Epidermal melanocyte (primary cell): ENCODE measurements around the gene BMP2K.

ENCODE experiments used
- DNase-seq: peaks from one replicate; pipeline ENCODE4 v3.0.0; 2011; ENCODE audit warnings: low spot score; ENCODE audit not compliant: insufficient read length

The BMP2K gene

DNA sequence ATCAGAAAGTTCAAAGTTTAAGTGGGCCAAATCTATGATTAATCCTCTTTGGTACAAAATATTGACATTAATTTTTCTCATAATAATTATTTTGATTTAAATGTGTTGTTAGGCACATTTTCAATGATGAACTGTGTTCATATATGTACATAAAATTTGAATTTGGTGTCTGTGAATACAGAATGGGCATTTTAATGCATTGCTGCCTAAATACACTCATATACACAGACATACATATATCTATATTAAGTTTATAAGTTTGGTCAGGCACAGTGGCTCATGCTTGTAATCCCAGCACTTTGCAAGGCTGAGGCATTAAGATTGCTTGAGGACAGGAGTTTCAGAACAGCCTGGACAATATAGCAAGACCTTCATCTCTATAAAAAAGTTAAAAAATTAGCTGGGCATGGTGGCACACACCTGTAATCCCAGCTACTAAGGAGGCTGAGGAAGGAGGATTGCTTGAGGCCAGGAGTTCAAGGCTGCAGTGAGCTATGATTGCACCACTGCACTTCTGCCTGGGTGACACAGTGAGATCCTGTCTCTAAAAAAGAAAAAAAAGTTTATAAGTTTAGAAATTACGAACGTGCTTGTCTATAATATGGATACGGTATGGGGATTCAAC lies 12.3 kb upstream of the BMP2K start:
- DNase-seq, result no peak

DNA sequence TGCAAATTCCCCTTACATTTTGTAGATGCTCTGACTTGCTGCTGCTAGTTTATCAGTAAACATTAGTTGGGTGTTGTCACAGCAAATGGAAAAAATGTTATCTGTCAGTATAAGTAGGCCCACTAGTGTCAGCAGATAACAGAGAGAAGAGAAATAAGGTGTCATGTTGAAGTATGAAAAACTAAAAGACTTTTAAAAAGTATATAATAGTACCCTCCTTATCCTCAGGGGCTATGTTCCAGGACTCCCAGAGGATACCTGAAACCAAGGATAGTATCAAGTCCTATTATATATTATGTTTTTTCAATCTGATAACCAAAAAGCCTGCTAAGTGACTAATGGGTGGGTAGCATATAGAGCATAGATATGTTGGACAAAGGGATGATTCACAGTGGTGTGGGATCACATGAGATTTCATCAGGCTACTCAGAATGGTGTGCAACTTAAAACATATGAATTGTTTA lies 11.6 kb upstream of the BMP2K start:
- no peak for DNase-seq

DNA sequence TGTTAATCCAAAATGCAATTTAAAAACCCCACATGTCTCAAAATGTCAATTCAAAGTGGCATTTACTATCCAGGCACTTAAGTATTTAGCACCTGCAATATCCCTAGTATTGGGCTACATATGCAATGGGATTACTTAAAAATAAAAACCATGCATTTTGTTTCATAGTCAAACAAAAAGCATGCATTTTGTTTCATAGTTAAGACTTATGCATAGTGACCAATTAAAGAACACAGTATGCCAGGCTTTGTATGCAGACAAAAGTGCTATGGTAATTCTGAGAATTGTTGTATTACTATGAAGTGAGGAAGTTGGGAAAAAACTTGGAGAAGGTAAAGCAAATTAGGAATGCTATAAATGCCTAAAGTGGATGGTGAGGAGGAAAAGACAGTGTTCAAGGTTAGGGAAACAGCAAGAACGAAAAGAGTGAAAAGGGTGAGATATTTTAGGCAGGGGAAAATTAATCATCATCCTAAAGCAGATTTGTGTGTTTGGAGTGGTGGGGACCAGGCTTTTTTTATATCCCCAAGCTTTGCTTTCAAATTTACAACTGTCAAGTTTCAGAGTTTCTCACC lies 10.6 kb upstream of the BMP2K start:
- DNase-seq, result no peak

DNA sequence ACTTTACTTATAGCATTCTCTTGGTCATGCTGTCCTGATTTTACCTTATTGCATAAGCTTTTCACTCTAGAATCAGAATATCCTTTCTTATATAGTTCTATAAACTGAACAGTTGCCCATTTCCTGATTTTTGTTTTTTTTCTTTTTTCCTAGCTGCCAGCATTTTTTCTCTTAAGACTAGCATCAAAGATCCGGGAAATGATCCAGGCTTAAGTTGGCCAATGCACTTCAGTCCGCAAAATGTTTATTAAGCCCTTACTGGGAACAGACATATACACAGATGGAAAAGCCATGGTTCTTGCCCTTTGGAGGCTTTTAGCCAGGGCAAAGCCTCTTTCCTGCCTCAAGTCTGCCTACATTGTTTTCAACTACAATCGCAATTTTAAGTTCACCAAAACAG lies 10.1 kb upstream of the BMP2K start:
- DNase-seq, result no peak

DNA sequence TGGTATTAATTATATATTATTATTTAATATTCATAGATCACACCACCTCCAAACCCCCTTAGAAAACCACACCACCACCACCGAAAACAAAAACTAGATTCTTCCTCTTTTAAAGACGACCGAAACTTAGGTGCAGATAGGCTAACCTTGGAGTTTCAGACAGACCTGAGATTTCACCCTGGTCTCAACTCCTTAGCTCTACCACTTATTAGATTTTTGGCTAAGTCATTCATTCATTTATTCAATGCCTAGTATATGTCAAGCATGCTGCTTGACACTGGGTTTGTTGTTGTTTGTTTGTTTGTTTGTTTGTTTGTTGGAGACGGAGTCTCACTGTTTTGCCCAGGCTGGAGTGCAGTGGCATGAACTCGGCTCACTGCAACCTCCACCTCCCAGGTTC lies 9.5 kb upstream of the BMP2K start:
- no peak for DNase-seq

DNA sequence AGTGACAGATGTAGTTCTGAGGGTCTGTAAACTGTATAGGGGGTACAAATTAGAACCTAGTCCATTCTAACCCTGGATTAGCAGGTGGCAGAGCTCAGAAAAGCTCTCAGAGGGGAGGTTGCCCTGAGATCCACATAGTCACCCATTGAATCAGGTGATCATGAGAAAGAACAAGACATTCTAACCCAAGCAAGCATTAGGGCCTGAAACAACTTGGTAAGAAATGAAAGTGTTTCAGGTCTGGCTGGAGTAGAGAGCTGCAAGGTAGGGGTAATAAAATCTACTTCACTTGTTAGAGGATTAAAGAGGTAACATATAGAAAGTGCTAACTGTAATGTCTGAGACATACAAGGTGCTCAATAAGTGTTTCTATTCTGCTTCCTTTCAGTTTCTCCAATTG lies 8.8 kb upstream of the BMP2K start:
- no peak for DNase-seq

DNA sequence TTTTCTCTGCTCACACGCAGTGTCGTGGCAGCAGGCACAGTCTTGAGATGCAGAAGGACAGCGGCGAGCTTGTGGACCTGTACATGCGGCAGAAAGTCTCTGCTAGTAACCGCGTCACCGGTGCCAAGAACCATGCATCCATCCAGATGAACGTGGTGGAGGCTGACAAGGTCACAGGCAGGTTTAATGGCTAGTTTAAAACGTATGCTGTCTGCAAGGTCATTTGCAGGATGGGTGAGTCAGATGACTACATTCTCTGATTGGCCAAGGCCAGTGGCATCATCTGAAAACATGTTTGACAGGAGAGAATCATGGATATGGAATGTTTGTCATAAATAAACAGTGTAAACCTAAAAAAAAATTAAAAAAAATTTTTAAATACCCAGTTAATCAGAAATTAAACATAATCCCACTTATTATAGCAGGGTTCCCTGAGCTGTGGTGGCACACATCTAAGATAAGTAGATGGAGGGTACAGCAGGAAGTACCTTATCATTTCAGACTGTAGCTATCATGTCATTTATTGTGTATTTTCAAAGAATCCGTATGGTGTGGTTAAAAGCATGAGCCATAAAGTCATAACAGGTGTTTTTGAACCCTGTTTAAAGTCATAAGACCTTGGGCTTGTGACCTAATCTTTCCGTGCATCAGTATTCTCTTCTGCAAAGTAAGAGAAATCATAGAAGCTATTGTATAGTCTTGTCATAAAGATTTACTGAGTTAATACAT lies 7.5 kb upstream of the BMP2K start:
- DNase-seq, result no peak

DNA sequence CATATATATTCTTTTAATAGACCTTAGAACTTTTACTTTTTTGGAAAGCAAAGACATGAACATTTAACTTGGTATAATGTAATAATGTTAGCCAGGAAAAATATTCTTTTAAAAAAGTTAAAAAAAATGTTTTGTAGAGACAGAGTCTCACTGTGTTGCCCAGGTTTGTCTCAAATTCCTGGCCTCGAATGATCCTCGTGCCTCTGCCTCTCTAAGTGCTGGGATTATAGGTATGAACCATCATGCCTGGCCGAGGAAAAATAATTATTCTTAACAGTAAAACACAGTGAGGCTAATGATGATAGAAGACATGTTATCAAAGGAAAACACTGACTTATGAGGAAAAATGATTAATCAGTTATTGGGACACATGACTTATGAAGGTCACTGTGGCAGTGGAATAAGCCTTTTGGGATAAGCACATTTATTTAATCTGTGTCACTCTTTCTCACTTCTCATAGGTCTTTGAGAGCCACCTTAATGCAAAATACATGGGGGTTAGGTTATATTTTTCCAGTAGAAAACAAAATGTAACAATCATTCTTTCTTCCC lies 6.0 kb upstream of the BMP2K start:
- no peak for DNase-seq

DNA sequence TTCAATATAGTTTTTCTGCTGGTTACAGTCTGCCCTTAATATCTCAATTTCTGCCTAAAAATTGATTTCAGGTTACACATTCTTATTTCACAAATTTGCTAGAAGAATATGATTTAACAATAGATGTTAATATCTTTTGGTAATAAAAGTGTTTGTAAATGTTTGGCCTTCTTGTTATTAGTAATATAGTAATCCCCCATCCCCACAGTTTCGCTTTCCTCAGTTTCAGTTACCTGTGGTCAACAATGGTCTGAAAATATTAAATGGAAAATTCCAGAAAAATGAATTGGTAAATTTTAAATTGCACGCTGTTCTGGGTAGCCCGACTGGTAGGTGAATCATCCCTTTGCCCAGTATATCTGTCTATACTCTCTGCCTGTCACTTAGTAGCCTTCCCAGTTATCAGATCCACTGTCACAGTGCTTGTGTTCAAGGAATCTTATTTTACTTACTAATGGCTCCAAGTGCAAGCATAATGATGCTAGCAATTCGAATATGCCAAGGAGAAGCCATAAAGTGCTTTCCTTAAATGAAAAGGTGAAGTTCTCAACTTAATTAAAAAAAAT lies 3.5 kb upstream of the BMP2K start:
- no peak for DNase-seq

DNA sequence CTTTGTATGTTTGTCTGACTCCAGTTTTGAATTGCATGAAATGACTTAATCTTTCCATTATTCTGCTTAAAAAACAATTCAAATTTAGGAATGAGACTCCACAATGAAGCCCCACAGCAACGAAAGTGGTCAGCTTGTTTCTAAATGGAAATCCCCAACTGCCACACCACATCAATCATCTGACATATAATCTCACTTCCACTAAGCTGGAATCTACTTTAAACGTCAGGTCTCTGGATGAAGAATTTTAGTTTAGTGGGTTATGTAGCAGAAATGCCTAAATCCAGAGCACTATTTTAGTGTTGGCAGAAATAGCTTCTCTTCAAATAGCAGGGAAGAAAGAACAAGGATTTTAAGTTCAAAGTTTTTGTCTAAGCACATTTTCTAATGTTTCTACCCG lies 1.7 kb upstream of the BMP2K start:
- no peak for DNase-seq

DNA sequence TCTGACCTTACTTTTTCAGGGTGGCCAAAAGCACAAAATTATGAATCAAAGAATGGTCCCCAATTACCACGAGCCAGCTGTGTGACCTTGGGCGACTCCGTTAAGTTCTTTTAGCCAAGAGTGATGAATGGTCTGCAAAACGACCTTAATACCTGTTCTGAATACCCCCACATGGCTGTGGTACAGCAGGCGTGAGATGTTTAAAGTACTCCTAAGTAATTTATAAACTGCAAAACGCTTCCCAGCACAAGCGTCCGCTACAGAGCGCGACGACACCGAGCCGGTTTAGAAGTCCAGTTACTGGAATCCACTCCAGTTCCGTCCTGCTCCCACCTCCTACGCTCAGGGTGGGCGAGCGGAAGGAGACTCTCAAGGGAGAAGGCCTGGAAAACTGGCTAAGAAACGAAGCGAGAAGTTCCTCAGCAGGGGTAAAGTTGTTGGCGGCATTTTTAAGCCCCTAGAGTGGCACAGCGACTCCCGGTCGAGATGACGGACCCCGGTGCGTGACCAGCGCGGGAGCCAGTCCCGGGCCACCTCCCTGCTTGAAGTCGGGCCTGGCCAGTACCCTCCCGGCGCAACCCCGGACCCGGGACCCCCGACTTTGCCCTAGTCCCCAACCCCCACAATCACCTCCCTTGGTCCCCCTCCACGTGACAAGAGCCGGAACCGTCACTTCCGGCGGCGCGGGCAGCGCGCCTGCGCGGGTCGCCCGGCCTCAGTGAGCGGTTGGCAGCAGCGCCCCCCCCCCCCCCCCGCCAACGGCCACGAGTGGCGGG lies 659 bp upstream of the BMP2K start:
- DNase-seq, result peak; percentile 64

DNA sequence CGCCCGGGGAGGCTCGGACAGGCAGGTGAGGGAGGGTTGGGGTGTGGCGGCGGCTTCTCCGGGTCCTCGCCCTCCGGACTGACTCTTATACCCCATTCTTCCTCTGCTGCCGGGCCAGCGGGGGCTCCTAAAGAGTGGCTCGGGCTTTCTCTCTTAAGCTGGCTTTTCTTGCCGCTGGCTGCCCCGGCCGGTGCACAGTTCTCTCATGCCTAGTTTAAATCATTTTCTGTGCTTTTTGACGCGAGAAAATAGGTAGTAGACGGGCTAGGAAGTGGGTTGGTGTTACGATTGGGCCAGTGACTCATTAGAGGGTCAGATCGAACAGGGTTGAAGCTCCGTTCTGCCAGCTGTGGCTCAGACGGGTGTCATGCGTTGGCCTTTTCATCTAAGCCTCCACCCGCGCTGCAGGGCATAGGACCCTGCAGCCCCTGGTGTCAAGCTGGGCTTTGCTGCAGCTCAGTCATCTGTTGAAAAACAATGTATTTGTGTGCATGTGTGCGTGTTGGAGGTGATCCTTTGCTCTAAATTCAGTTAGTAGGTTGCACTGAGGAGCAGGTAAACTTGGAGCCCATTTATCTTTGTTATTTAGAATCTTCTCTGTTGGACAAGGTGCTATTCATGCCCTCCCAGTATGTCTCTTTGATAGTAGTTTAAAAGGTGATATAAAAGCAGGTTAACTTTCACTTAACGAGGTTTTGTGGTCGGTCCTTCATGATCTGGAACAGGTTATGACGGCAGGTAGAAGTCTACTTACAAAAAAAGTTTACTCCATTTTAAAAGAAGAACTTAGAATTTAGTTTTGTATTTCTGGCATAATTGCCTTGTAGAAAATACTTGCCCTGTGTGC lies 802 bp downstream of the BMP2K start:
- no peak for DNase-seq

DNA sequence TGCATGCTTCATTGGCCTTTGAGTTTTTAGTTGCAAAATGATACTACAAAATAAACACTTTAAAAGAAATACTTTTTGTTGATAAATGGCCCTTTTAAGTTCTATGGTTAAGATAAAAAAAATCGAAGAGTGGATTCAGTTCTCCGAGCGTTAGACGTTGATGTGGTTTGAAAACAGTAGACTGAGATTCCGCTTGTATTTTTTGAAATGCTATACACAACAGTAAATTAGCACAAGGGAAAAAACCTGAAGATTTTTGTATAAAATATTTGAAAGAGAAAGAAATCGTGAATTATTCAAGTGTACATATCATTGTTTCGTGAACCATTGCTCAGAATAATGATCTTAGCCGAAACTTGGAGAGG lies 1.4 kb downstream of the BMP2K start:
- no peak for DNase-seq

DNA sequence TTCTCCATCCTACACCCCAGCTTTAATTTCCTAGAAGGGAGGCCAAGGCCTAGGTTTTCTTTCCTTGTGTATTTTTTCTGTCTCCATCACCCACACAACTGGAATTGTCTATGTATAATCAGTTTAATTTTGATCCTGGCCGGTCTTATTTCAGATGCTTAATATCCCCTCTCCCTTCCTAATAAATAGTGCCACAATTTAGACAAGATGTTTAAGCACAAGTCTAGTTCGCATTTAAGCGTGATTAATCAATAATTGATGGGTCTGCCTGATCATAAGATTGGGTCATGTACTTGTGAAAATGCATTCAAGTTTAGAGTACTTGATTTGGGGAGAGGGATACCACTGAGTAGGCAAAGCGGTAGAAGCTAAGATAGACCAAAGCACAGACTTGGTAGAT lies 2.4 kb downstream of the BMP2K start:
- DNase-seq, result no peak

DNA sequence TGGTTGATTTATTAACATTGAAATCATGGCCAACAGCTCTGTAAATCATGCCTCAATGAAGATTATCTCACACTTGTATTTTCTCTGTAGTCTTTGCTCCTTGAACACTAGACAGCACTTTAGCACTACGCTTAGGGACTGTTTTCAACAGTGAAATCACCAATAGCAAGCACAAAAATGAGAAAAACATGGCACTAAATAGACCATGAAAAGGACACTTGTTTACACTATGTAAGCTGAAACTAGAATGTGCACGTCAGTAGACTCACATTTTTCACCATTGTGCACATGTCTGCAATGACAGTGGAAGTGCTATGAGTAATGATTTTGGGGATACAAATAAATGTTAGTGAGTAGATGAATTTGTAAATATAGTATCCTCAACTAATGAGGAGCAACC lies 3.1 kb downstream of the BMP2K start:
- no peak for DNase-seq

DNA sequence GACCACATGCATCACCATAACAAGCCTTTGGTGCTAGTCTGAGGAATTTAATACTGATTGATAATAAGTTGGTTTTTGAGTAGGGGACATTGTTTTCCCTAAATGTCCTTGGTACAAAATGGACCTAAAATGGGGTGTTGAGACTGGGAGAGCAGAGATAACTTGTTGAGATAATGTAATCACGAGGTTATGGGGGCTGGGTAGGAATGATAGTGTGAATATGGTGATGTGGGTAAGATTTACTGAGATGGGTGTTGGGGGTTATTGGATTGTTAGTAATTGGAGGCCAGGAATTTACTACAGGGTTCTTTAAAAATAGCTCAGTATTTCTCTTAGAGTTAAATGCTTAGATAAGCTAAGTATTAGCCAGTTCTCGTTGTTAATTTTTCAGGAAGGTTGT lies 3.9 kb downstream of the BMP2K start:
- no peak for DNase-seq

DNA sequence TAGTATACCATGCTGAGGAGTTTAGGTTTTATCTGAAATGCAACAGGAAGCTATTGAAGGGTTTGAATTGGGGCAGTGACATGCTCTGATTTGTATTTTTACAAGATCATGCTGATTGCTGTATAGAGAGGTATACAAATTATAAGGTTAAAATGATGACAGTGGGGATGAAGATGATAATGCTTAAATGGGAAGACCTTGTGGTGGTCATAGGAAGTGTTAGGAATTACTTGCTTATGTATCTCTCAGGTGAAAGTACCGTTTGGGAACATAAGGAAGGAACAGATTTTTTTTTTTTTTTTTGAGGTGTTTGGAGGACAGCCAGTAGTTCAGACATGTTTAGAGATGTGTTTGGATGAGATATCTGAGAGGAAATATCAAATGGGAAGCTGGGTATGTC lies 5.0 kb downstream of the BMP2K start:
- no peak for DNase-seq

DNA sequence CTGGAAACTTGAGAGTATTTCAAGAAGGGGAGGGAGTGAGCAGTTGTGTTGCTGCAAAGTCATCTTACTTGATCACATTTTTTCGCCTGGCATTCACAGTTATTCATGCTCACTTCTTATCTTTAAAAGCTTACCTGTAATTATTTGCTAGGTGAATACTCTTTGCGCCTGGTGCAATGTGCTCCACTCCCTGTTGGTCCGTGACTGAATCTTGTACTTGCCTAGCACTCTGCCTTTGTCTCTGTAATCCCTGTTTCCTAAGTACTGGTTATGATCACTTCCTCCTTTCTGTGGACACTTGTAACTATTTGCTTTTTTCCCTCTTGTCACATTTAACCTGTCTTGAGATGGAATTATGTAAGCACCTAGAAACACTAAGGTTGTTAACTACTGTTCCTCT lies 5.8 kb downstream of the BMP2K start:
- no peak for DNase-seq

DNA sequence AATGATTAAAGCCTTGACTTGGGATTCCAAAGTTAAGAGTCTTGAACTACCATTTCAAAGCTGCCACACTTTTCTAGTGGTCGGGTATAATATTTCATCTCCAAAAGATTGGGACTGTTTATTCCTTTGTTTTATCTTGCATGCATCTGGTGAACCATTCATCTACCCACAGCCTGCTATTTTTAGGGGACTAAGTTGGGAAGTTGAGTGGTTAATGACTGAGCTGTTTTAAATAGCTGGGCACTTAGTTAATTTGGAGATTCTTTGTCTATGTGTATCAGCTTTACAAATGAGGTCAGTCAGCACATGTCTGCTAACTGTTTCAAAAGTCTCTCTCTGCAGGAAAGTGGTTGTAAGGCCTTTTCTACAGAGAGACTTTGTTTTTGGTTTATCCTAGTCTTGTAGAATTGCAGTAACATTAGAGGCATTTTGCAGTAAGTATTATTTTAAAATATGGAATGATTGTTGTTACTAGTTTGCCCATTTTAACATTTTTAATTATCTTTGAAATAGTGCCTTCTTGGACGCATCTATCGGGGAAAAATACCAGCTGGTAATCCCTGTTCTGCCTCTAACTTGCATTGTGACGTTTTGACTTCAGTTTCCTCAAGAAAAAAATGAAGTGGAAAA lies 8.2 kb downstream of the BMP2K start:
- no peak for DNase-seq

DNA sequence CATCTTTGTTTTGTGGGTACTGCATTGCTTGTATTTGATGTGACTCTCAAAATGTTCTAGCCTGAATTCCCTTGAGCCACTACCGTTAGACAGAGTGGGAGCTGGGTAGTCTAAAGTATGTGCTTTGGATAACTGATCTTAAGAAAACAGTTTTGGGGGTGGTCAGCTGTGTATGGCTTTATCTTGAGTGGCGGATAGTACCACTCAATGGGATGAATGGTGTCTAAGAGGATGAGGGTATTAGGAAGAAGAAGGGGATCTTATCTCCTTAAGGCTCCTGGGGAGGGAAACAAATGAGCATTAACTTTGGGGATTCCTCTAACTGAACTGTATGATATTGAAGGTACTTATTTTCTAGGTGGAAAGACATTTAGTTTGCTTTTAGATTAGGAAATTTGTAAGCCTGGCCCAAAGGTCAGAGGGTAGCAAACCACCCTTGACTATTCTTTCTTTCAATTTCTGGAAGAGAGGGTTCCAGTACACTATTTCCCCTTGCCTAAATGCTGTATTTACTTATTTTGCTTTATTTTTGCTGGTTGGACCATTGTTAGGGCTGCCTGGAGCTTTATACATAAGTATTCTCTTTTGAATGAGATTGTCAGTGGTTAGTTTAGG lies 11.3 kb downstream of the BMP2K start:
- DNase-seq, result no peak
